OCI-LY7 (cell line): ENCODE results near the gene PDAP1. TPM values are rescaled to one million over a fixed set of nuclear protein-coding genes. Genes with fewer than 3 reads are reported as not detected.
A peak's percentile ranks its signal among the peaks of the same experiment; 100 is the strongest.

ENCODE experiments used
- BruUV-seq: library from RNA; stranded (reverse); fragments of 400-500 nt; replicated peaks from 2 replicates; lab custom pipeline; 2021; lab: Mats Ljungman, UMichigan
- CTCF ChIA-PET: fragments of 300-600 bp; sonication (Branson Sonifier 250); formaldehyde crosslinking; loops from one replicate; lab custom pipeline; 2022; ENCODE audit warnings: antibody characterized with exemption; ENCODE audit not compliant: unreplicated experiment; lab: Charles Lee
- POLR2A ChIA-PET: fragments of 300-600 bp; sonication (Branson Sonifier 250); formaldehyde crosslinking; loops from one replicate; lab custom pipeline; 2022; ENCODE audit warnings: antibody characterized with exemption; lab: Charles Lee
- DNase-seq: peaks from one replicate; pipeline ENCODE4 v3.0.0-alpha.2; 2015; ENCODE audit warnings: low spot score
- H2AFZ ChIP-seq: fragments of 200-600 bp; sonication (generic), shearing (Covaris generic); 2 replicates; pipeline ENCODE4 v1.6.1; 2014; ENCODE audit warnings: mild to moderate bottlenecking, antibody characterized with exemption, low read length, moderate library complexity
- H3K27ac ChIP-seq: fragments of 200-600 bp; sonication (generic); 2 replicates; pipeline ENCODE4 v1.5.1; 2014; ENCODE audit warnings: mixed run types, low read depth, mild to moderate bottlenecking, moderate library complexity, low read length, inconsistent platforms; ENCODE audit not compliant: poor library complexity, severe bottlenecking
- H3K36me3 ChIP-seq: fragments of 200-600 bp; sonication (generic); 2 replicates; pipeline ENCODE4 v1.6.1; 2014; ENCODE audit warnings: mild to moderate bottlenecking, antibody characterized with exemption, low read length, moderate library complexity, mixed read lengths; ENCODE audit not compliant: insufficient read depth
- H3K4me1 ChIP-seq: fragments of 200-600 bp; sonication (generic); 2 replicates; pipeline ENCODE4 v1.5.1; 2014; ENCODE audit warnings: mild to moderate bottlenecking, low read length; ENCODE audit not compliant: insufficient read depth, poor library complexity, severe bottlenecking
- H3K4me2 ChIP-seq: fragments of 200-600 bp; sonication (generic); 2 replicates; pipeline ENCODE4 v1.6.1; 2014; ENCODE audit warnings: mild to moderate bottlenecking, low read length
- H3K4me3 ChIP-seq: fragments of 200-600 bp; sonication (generic); 2 replicates; pipeline ENCODE4 v1.5.1; 2014; ENCODE audit warnings: mild to moderate bottlenecking, low read depth, low read length; ENCODE audit not compliant: poor library complexity, severe bottlenecking
- H3K79me2 ChIP-seq: fragments of 200-600 bp; sonication (generic); 2 replicates; pipeline ENCODE4 v1.6.1; 2016; ENCODE audit warnings: low read depth, mild to moderate bottlenecking, low read length, moderate library complexity, mixed read lengths; ENCODE audit not compliant: insufficient read depth
- H3K9me2 ChIP-seq: fragments of 200-600 bp; sonication (generic); 2 replicates; pipeline ENCODE4 v1.6.1; 2016; ENCODE audit warnings: mild to moderate bottlenecking, low read length, mixed read lengths; ENCODE audit not compliant: insufficient read depth
- H3K9me3 ChIP-seq: fragments of 200-600 bp; sonication (generic); 2 replicates; pipeline ENCODE4 v1.6.1; 2014; ENCODE audit warnings: mild to moderate bottlenecking, mixed run types, low read length, mixed read lengths
- H4K20me1 ChIP-seq: fragments of 200-600 bp; sonication (generic); 2 replicates; pipeline ENCODE4 v1.6.1; 2014; ENCODE audit warnings: mild to moderate bottlenecking, antibody characterized with exemption, low read length, moderate library complexity, mixed read lengths; ENCODE audit not compliant: insufficient read depth
- EZH2phosphoT487 ChIP-seq: fragments of 200-600 bp; sonication (generic); IDR thresholded peaks from 2 replicates; pipeline ENCODE4 v1.6.1; 2018; ENCODE audit warnings: low read depth, borderline replicate concordance, mild to moderate bottlenecking, mixed run types, antibody characterized with exemption, low read length, moderate library complexity, mixed read lengths
- intact Hi-C: fragments of 100-400 bp; cut with micrococcal nuclease; formaldehyde crosslinking; loops from one replicate; pipeline ENCODE4 v1.10.0; 2022; ENCODE audit not compliant: unreplicated experiment
- total RNA-seq, 2 experiments: library from RNA; depleted of rRNA in 1 of 2; stranded (reverse); fragments of >200 nt in 1 of 2; shearing (Covaris generic) in 1 of 2; gene quantifications; 2 replicates each; pipeline ENCODE4 v1.2.3, GENCODE V29; 2014 to 2022
- TF ChIP-seq, protein P1 (sequence below): fragments of 200-600 bp; sonication (generic); conservative IDR thresholded peaks from 2 replicates; pipeline ENCODE4 v1.5.1; 2014; ENCODE audit warnings: mild to moderate bottlenecking, antibody characterized with exemption, low read length, moderate library complexity, mixed read lengths

The PDAP1 gene
- total RNA-seq, 2 experiments from 2014 or later = 33.7 to 135 TPM

DNA sequence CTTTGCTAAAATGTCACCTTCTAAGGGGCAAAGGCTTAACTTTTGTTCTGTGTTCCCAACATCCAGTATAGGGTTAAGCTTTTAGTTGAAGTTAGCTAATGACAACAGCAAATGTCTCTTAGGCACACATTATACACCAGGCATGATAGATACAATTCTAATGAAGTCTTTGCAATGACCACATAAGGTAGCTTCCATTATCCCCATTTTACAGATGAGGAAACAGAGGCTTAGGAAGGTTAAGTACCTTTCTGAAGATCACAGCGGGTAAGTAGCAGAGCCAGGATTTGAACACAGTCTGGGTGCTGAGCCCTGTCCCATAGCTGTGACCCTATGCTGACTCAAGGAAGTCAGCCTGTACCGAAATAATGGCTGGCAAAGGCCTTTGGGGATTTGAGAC lies 2.2 kb upstream of the PDAP1 start:
- Histone ChIP-seq H2AFZ (no peak overlapping the region), H3K27ac (no peak overlapping the region), H3K4me2 (peak overlapping the region; percentile 95), H4K20me1 (peaks cover 22% of the 10 kb centered on the region; the same call in 1 of the 2 replicates), H3K4me1 (peaks cover 31% of the 10 kb centered on the region), H3K36me3 (peaks cover 56% of the 10 kb centered on the region), H3K9me3 (no peaks in the 10 kb centered on the region), H3K4me3 (peak overlapping the region; percentile 92), H3K79me2 (peaks cover 59% of the 10 kb centered on the region), H3K9me2 (no peaks in the 10 kb centered on the region)
- ChIA-PET POLR2A (no interaction called here), CTCF (interaction anchor here (0.9 kb wide), 1 partner anchor 18 kb away, joined by 6 read pairs; no protein-coding TSS in a partner anchor)
- DNase-seq = no peak
- no peak for TF ChIP-seq EZH2phosphoT487
- TF ChIP-seq, protein P1, sequence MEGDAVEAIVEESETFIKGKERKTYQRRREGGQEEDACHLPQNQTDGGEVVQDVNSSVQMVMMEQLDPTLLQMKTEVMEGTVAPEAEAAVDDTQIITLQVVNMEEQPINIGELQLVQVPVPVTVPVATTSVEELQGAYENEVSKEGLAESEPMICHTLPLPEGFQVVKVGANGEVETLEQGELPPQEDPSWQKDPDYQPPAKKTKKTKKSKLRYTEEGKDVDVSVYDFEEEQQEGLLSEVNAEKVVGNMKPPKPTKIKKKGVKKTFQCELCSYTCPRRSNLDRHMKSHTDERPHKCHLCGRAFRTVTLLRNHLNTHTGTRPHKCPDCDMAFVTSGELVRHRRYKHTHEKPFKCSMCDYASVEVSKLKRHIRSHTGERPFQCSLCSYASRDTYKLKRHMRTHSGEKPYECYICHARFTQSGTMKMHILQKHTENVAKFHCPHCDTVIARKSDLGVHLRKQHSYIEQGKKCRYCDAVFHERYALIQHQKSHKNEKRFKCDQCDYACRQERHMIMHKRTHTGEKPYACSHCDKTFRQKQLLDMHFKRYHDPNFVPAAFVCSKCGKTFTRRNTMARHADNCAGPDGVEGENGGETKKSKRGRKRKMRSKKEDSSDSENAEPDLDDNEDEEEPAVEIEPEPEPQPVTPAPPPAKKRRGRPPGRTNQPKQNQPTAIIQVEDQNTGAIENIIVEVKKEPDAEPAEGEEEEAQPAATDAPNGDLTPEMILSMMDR = no peak
- intact Hi-C loops = no loop called here
- BruUV-seq = no TSS peak

DNA sequence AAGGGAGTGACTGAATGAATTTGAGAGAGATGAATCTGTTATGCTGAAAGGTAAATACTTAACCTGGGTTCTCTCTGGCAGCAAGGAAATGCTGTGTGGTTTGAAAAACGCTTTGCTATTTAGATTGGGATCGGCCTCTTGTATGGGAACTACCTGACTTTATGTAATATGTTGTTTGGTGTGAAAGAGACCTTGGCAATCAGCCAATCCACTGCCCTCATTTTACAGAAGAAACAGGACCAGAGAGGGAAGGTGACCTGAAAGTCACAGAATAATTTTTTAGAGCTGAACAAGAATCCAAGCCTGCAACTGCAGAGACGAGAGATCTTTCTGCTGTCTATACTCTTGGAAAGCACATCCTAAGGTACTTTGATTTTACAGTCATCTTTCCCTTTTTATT lies 1.4 kb upstream of the PDAP1 start:
- H4K20me1 ChIP-seq = peaks cover 22% of the 10 kb centered on the region; the same call in 1 of the 2 replicates
- DNase-seq = no peak
- CTCF ChIA-PET = no interaction called here

More for the DNA sequence above, 1.4 kb upstream of the PDAP1 start:
- H3K9me2 ChIP-seq = no peaks in the 10 kb centered on the region
- H3K9me3 ChIP-seq = no peaks in the 10 kb centered on the region
- H3K27ac ChIP-seq = peak overlapping the region; percentile 69
- H3K4me2 ChIP-seq = peak overlapping the region; percentile 95
- no peak for TF ChIP-seq EZH2phosphoT487
- TF ChIP-seq, protein P1 = no peak
- intact Hi-C loops = loop anchor here (2.0 to 5.0 kb wide), 2 partner anchors 29 to 38 kb away; partner anchors contain the start of gene ARPC1B
- H2AFZ ChIP-seq = no peak overlapping the region
- H3K4me3 ChIP-seq = peak overlapping the region; percentile 92
- BruUV-seq = TSS peak; percentile 56
- POLR2A ChIA-PET = interaction anchor here (0.9 kb wide), 1 partner anchor 10 kb away, joined by 4 read pairs; no protein-coding TSS in a partner anchor
- H3K36me3 ChIP-seq = peaks cover 54% of the 10 kb centered on the region
- H3K79me2 ChIP-seq = peaks cover 67% of the 10 kb centered on the region
- peaks cover 32% of the 10 kb centered on the region for H3K4me1 ChIP-seq
